ENCODE data around the gene TBCEL. TPM values are rescaled to one million over a fixed set of nuclear protein-coding genes. Genes with fewer than 3 reads are reported as not detected.

The TBCEL gene, protein sequence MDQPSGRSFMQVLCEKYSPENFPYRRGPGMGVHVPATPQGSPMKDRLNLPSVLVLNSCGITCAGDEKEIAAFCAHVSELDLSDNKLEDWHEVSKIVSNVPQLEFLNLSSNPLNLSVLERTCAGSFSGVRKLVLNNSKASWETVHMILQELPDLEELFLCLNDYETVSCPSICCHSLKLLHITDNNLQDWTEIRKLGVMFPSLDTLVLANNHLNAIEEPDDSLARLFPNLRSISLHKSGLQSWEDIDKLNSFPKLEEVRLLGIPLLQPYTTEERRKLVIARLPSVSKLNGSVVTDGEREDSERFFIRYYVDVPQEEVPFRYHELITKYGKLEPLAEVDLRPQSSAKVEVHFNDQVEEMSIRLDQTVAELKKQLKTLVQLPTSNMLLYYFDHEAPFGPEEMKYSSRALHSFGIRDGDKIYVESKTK
- 13.9 and 15.8 TPM in 2 replicates for total RNA-seq

DNA sequence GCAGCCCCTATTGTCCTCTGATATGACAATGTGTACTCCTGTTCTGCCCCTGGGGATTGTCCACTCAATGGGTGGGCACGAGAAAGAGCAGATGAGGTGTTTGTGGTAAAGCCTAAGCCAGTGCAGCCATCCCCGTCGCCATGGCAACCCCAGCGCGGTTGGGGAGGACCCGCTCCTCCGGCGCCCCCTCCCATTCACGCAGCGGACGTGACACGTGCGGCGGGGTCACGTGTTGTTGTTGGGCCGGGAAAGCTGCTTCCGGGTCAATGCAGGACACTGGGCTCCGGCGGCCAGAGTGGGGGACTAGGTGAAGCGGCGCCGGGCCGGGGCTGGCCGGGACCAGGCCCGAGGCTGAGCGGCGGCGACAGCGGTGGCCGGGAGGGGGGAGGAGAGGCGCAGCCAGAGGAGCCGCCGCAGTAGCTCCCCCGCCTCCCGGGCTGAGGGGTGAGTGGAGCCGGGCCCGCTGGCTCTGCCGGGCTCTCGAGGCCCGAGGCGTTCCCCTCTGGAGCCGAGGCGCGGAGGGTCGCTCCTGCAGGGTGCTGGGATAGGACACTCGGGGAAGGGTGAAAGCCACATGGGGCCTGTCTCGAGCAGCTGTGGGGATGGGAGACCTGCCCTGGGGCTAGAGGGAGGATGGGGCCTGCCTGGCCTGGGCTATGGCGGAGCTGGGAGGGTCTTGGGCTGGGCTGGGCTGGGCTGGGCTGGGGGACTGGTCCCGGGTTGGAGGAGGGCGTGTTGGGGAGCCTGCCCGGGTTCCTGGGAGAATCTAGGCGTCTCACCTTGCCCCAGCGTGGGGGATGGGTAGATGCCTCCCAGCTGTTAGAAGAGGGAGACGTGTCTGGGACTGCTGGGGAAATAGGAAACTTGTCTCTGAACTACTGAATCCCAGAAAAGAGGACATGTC lies at the start of gene TBCEL:
TBCEL (plus strand) TSS at position 255 of the 904 bp plus-strand sequence. CDS start 21,589 bp downstream, outside the sequence.

DNA sequence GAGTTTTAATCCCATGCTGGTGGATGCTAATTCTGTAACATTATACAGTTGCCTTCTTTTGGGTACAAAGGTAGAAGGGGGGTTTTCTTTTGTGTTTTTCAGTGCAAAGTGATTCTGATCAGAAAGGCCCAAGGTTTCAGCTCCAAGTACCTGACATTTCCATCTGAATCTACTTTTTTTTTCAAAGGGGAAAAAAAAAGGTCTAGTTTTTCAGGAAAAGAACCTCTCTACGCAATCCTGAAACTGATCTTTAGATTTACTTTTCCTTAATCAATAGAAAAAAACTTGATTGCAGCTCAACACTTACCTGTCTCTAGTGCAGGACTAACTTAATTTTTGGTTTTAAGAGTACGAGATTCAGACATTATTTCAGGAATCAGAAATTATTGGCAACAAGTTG lies 77.0 kb downstream of the TBCEL start, which contains the start of gene TECTA:
TECTA (plus strand) TSS at position 301 of the 400 bp plus-strand sequence. CDS start 1,423 bp downstream, outside the sequence.

Other genes starting within 250 kb of the TBCEL start
- gene TECTA, start 77.1 kb downstream of the TBCEL start, total RNA-seq, result 0.20 and 0.73 TPM in 2 replicates